22Rv1 (cell line): ENCODE results near the gene GSTP1.

Experiments used
- ZFX ChIP-seq: fragments of 450-650 bp; IDR thresholded peaks from 2 replicates; pipeline ENCODE4 v1.6.1; 2017; ENCODE audit warnings: antibody characterized with exemption, borderline replicate concordance
- TF ChIP-seq, protein P1 (sequence below): fragments of 450-650 bp; IDR thresholded peaks from 2 replicates; pipeline ENCODE4 v1.5.1; 2017; ENCODE audit warnings: mild to moderate bottlenecking

DNA sequence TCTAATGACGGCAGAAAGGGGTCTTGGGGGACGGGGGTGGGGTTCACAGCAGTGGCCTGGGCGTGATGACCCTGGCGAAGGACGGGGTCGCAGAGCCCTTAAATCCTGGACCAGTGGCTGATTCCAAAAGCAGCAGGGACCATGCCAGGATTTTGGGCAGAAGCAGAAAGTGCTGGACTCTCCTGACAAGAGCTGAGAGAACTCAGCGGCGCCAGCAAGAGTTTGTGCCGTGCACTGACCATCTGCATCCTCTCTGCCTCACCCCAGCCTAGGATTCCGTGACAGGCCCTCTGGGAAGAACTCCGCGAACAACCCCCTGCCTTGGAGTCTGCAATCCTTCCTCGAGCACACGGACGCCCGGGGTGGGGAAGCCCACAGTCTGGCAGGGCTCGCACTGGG, 22.5 kb downstream of the GSTP1 start:
- TF ChIP-seq, protein P1, sequence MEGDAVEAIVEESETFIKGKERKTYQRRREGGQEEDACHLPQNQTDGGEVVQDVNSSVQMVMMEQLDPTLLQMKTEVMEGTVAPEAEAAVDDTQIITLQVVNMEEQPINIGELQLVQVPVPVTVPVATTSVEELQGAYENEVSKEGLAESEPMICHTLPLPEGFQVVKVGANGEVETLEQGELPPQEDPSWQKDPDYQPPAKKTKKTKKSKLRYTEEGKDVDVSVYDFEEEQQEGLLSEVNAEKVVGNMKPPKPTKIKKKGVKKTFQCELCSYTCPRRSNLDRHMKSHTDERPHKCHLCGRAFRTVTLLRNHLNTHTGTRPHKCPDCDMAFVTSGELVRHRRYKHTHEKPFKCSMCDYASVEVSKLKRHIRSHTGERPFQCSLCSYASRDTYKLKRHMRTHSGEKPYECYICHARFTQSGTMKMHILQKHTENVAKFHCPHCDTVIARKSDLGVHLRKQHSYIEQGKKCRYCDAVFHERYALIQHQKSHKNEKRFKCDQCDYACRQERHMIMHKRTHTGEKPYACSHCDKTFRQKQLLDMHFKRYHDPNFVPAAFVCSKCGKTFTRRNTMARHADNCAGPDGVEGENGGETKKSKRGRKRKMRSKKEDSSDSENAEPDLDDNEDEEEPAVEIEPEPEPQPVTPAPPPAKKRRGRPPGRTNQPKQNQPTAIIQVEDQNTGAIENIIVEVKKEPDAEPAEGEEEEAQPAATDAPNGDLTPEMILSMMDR = no peak
- TF ChIP-seq ZFX = no peak
